Fibroblast of villous mesenchyme (primary cell): Measurements from ENCODE around the gene PDRG1. TPM values are rescaled to one million over a fixed set of nuclear protein-coding genes. Genes with fewer than 3 reads are reported as not detected.

Source experiments
- DNase-seq: peaks from one replicate; pipeline ENCODE4 v3.0.0-alpha.2; 2010; ENCODE audit warnings: low read depth
- H3K4me3 ChIP-seq: 2 replicates; pipeline ENCODE4 v1.5.1; 2011; ENCODE audit warnings: low read depth, mild to moderate bottlenecking, low read length
- total RNA-seq: library from RNA; depleted of rRNA; stranded (reverse); fragments of >200 nt; gene quantifications from 2 replicates; pipeline ENCODE4 v1.2.3, GENCODE V29; 2012
- TF ChIP-seq, protein P1 (sequence below): IDR thresholded peaks from 2 replicates; pipeline ENCODE4 v1.5.1; 2012; ENCODE audit warnings: low read depth, mild to moderate bottlenecking, low read length; ENCODE audit not compliant: insufficient read depth

PDRG1 gene
- total RNA-seq, 1 donor, result 3.5 TPM

DNA sequence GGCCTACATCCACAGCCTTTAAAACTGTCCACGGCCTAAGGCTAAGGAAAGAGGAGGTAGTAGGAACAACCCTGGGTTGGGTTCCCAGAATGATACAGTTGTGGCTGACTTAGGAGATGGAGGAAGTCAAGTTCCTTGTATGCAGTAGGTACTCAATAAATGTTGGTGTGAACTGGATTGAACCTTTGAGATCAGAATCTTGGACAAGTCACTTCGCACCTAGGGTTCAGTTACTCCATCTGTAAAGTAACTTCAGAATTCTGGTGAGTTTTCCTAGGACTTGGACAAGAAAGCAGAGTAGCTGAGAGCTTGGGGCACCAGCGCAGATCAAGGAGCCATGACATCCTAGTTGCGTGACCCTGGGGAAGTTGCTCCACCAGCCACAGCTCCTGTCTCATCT is 25.2 kb upstream of the PDRG1 start:
- TF ChIP-seq, protein P1, sequence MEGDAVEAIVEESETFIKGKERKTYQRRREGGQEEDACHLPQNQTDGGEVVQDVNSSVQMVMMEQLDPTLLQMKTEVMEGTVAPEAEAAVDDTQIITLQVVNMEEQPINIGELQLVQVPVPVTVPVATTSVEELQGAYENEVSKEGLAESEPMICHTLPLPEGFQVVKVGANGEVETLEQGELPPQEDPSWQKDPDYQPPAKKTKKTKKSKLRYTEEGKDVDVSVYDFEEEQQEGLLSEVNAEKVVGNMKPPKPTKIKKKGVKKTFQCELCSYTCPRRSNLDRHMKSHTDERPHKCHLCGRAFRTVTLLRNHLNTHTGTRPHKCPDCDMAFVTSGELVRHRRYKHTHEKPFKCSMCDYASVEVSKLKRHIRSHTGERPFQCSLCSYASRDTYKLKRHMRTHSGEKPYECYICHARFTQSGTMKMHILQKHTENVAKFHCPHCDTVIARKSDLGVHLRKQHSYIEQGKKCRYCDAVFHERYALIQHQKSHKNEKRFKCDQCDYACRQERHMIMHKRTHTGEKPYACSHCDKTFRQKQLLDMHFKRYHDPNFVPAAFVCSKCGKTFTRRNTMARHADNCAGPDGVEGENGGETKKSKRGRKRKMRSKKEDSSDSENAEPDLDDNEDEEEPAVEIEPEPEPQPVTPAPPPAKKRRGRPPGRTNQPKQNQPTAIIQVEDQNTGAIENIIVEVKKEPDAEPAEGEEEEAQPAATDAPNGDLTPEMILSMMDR, result no peak
- no peak for DNase-seq

DNA sequence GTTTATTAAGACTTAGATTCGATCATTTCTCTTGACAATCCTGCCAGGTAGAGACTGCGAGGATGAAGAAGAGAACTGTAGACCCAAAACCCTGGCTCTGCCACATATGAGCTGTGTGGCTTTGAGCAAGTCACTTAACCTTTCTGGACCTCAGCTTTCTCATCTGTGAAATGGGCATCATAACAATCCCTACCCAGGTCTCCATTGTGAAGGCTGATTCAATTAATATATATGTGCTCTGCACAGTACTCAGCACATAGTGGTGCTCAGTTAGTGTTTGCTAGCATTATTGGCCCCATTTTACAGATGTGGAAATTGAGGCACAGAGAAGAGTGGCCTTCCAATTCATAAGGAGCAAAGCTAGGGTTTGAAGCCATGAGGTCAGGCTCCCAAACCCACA is 24.0 kb upstream of the PDRG1 start:
- DNase-seq, result no peak
- TF ChIP-seq, protein P1, result no peak
- H3K4me3 ChIP-seq, result no peak overlapping the region

More for the DNA sequence above, 25.2 kb upstream of the PDRG1 start:
- no peak overlapping the region for H3K4me3 ChIP-seq

DNA sequence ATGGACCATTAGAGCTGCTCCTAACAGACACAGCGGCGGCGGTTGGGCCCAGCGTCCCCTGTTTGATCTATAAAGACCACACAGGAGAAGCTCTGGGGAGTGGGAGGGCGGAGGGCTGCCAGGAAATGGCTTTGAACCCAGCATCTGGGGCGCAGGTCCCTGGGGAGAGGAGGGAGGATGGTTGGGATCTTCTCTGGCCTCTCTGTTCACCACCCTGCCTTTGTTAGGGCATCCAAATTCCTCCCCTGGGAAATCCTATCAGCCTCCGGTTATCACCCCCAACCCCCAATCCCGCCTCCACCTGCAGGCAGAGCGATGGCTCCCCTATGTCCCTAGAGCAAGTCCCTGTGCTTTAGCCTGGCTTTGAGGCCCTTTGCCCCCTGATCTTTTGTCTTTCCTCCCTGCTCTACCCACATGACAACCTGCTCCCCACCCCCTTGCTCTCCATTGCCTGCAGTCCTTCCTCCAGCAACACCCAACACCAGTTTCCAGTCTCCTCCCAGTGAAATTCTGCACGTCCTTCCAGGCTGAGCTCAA is 23.2 kb upstream of the PDRG1 start:
- TF ChIP-seq, protein P1, result no peak
- no peak for DNase-seq
- no peak overlapping the region for H3K4me3 ChIP-seq

DNA sequence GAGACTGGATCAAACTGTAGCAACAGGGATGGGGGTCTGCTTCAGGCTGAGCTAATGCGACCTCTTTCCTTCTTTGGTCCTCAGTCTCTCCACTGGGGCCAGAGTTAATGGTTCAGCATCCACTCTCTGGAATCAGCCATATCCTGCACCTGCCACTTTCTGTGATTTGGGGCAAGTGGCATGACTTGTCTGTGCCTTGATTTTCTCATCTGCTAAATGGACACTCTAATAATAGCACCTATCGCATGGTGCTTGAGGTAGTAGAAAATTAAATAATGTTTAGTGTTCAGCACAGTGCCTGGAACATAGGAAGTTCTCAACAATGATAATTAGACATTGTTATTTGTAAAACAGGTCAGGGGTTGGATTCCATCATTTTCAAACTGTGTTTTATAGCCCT is 22.4 kb upstream of the PDRG1 start:
- DNase-seq, result no peak
- H3K4me3 ChIP-seq, result no peak overlapping the region
- TF ChIP-seq, protein P1, result no peak

DNA sequence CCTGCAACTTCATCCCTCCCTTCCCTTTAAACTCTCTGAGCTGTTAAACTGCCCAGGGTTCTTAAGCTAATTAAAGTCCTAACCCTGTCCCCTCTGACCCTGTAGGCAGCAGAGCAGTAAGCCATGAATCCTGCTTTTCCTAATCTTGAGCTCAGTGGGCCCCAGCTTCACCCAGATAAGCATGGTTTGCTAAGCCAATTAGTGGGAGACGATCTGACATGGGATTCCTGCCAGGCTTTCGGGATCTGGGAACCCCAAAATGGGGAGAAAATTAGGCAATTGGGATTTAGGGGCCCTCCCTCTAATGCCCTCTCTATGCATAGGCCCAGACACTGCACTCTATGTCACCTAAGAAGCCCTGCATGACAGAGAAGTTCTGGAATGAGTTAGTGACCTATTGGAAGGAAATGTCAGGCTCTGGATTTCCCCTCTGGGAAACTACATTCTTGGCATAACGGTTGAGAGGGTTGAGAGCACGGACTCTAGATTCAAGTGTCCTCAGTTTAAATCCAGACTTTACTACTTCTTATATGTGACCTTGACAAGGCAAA is 20.7 kb upstream of the PDRG1 start:
- TF ChIP-seq, protein P1, result no peak
- no peak overlapping the region for H3K4me3 ChIP-seq
- DNase-seq, result no peak

DNA sequence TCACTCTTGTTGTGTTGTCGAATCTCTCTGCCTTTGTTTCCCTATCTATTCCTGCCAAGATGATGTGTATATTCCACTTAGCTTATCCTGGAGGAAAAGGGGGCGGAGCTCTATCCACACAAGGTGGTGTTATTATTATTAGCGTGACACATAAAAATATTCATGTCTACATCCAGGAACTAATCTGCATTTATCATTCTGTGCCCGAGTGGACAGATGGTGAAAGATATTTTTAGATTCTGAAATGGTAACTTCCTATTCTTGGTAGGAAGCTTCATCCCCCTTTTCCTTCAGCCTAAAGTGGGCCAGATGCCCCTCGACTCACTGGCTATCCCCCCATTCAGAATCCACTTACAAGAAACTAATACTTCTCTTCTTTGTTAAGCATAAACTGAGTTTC is 18.1 kb upstream of the PDRG1 start:
- H3K4me3 ChIP-seq, result no peak overlapping the region
- TF ChIP-seq, protein P1, result no peak
- no peak for DNase-seq
